Heart left ventricle (tissue), 16 donors: ENCODE measurements around the gene ATP8A1. TPM values are rescaled to one million over a fixed set of nuclear protein-coding genes. Genes with fewer than 3 reads are reported as not detected.

Experiments
- ATAC-seq, 4 donors: fragments of 200-7000 bp; cut with Tn5 transposase; one replicate each; pipeline ENCODE4 v1.9.1; 2020 to 2022; ENCODE audit warnings: moderate library complexity in 4 of 4, mild to moderate bottlenecking in 3 of 4, moderate number of reproducible peaks in 1 of 4
- DNase-seq, 5 donors: peaks; one replicate each; pipeline ENCODE4 v3.0.0-alpha.2; 2020
- H3K27ac ChIP-seq, 12 donors: fragments of 200-600 bp; sonication (generic) in 4 of 12; one replicate each; pipeline versions ENCODE4 v1.5.0 to v1.8.0; 2016 to 2022; ENCODE audit warnings: mild to moderate bottlenecking in 2 of 12
- H3K27me3 ChIP-seq, 9 donors: fragments of 200-600 bp; sonication (generic) in 2 of 9; one replicate each; pipeline versions ENCODE4 v1.5.1 to v1.8.0; 2016 to 2022; ENCODE audit warnings: mild to moderate bottlenecking in 3 of 9
- H3K36me3 ChIP-seq, 9 donors: fragments of 200-600 bp; sonication (generic) in 2 of 9; one replicate each; pipeline versions ENCODE4 v1.5.0 to v1.8.0; 2018 to 2022; ENCODE audit warnings: mild to moderate bottlenecking in 2 of 9
- H3K4me1 ChIP-seq, 12 donors: fragments of 200-600 bp; sonication (generic) in 4 of 12; one replicate each; pipeline versions ENCODE4 v1.5.0 to v1.8.0; 2016 to 2022; ENCODE audit warnings: mild to moderate bottlenecking in 3 of 12
- H3K4me3 ChIP-seq, 12 donors: fragments of 200-600 bp; sonication (generic) in 4 of 12; one replicate each; pipeline versions ENCODE4 v1.5.0 to v1.8.0; 2017 to 2022; ENCODE audit warnings: mild to moderate bottlenecking in 9 of 12, moderate library complexity in 4 of 12
- H3K9me3 ChIP-seq, 12 donors: fragments of 200-600 bp; sonication (generic) in 4 of 12; one replicate each; pipeline versions ENCODE4 v1.5.0 to v1.8.0; 2016 to 2022; ENCODE audit warnings: mild to moderate bottlenecking in 1 of 12
- CTCF ChIP-seq, 12 donors: fragments of 200-600 bp; sonication (generic) in 4 of 12; IDR thresholded peaks; one replicate each; pipeline versions ENCODE4 v1.5.0 to v1.8.0; 2018 to 2022; ENCODE audit warnings: antibody characterized with exemption in 12 of 12, mild to moderate bottlenecking in 5 of 12
- POLR2A ChIP-seq, 2 donors: fragments of 450-650 bp; IDR thresholded peaks; one replicate each; pipeline ENCODE4 v1.6.1; 2017; ENCODE audit warnings: antibody characterized with exemption in 2 of 2, mild to moderate bottlenecking in 2 of 2, moderate library complexity in 2 of 2
- WGBS, 4 donors: extraction: QIAGEN DNeasy Blood & Tissue Kit in 2 of 4; methylation state at CpG; one replicate each; pipeline versions ENCODE4 v1.1.5 to v1.1.7; 2013 to 2018; 5-methylcytosine and 5-hydroxymethylcytosine counted together
- intact Hi-C, 10 donors: fragments of 100-400 bp; cut with DNase I; formaldehyde crosslinking; loops; one replicate each; pipeline versions ENCODE4 v1.11.1 to v1.14.2; 2022
- polyA plus RNA-seq, 2 donors: library from polyadenylated mRNA; stranded (reverse); fragments of 200-250 nt; gene quantifications; one replicate each; pipeline ENCODE4 v1.2.3, GENCODE V29; 2013
- total RNA-seq, 9 donors: library from RNA; depleted of rRNA in 2 of 9; stranded (reverse); fragments of >200 nt in 2 of 9; fragmentation: NEBNext Ultra II Directional in 3 of 9; extraction: Animal tissue kit (Norgen Biotek cat#: 25700) in 3 of 9; gene quantifications; one replicate each; pipeline versions ENCODE4 v1.1.0 to v1.2.4, GENCODE V29; 2016 to 2023
- donor health status: ischemic (EF 13 %, LVEDD 7.1; RV severe dilation, severe dysfunction).
- donor health status: healthy with polysubstance abuse.
- donor health status: DM: no; HTN: yes; CAD: no.
- donor health status: DM: no; HTN: no; CAD: no.
- donor health status: ischemic (EF 25% LVEDD 6.9; RV normal size, moderate dysfunction).
- donor health status: ischemic (EF 25% LVEDD 5.7; RV mildly dilated, moderate dysfunction).
- donor health status: healthy.
- donor health status: DM: yes; HTN: yes; CAD: no.
- donor health status: ischemic (EF 35%, LVEDD 5.7; RV mildly dilated, moderate dysfunction).
- donor health status: nonischemic (EF 11% LVEDD 7.7; RV severe dilation, severe dysfunction).
- donor health status: DM: yes; HTN: yes; CAD: no.
- donor health status: PGD.
- donor health status: ischemic (EF 29% LVEDD 5.4; RV normal size, mild dysfunction).
- donor health status: nonischemic (EF 23%, LVEDD 6.1; RV moderate dilation, normal function).

ATP8A1 gene
- total and polyA plus RNA-seq, 11 donors = 4.6 to 29.7 (median 16.2) TPM

DNA sequence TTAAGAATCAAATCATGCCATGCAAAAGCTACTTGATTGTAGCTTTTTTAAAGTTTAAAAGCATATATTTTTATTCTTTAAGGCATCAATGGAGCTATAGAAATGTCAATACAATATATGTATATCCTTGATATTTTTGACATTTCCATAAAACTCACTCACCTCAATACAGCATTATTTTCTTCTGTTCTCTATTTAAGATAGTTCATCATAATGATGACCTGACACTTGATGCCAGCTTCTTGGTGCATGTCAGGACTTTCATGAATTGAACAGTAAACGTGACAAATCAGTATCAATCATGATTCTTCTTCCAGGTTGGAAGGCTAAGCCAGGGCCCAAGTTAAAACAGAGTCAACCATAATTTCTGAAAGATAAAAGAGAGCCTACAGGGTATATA, 33.6 kb upstream of the ATP8A1 start:
- Histone ChIP-seq H3K27me3 (peaks cover 0 to 3% (median 0%) of the 10 kb centered on the region in 9 donors), H3K27ac (no peak overlapping the region), H3K4me1 (no peaks in the 10 kb centered on the region), H3K36me3 (no peaks in the 10 kb centered on the region), H3K9me3 (no peaks in the 10 kb centered on the region), H3K4me3 (no peak overlapping the region)
- DNase-seq (no peak), ATAC-seq (no peak)
- intact Hi-C loops = no loop called here
- TF ChIP-seq CTCF (IDR thresholded peaks at IDR 0.05) (no peak), POLR2A (IDR thresholded peaks at IDR 0.05) (no peak)
- 41 to 66% (median 62%) methylated on average over 1 of the region's 1 CpG for WGBS, 4 donors

DNA sequence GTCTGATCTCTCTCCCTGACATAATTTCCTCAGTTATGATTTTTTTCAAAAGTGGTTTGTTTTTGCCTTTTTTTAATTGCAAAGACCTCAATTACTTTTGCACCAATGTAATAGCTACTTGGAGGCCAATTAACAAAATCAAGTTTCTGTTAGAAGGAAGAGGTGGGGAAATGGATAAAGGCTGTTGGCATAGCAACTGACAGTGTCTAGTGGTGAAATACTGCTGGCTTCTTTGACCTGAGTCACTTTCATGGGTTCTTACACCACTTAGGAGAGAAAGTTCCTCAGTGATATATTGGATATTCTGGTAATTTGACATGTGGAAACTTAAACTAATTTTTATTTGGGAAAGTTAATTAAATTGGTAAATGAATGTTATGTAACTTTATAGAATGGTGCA, 26.5 kb upstream of the ATP8A1 start:
- intact Hi-C loops = no loop called here
- ATAC-seq = no peak
- no peak for DNase-seq

DNA sequence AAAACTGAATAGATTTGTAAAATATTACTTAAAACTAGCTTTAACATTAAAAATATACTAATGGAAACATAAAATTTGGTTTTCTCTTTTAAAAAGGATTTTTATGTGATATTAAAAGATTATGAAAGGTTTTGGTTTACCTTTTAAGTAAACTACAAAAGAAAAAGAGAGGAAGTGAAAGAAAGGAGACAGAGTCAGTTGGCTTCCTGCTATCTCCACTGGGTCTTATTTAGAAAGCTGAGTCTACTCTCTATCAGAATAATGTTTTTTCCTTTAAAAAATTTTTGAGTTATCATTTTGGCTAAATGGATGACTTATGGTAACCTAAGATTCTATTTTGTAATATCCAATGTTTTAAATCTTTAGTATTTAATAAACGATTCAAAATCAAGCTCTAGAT, 21.6 kb upstream of the ATP8A1 start:
- no peak overlapping the region for H3K4me3 ChIP-seq
- peaks cover 0 to under 1% (median 0%) of the 10 kb centered on the region in 12 donors for H3K4me1 ChIP-seq
- intact Hi-C loops = no loop called here
- no peaks in the 10 kb centered on the region for H3K9me3 ChIP-seq
- H3K27me3 ChIP-seq = no peaks in the 10 kb centered on the region
- 70 to 94% (median 83%) methylated on average over 1 of the region's 1 CpG for WGBS, 4 donors
- ATAC-seq = no peak
- no peak for DNase-seq
- no peak overlapping the region for H3K27ac ChIP-seq
- no peak for TF ChIP-seq CTCF (IDR thresholded peaks at IDR 0.05)
- no peak for TF ChIP-seq POLR2A (IDR thresholded peaks at IDR 0.05)
- H3K36me3 ChIP-seq = no peaks in the 10 kb centered on the region

More for the DNA sequence above, 26.5 kb upstream of the ATP8A1 start:
- H3K36me3 ChIP-seq = no peaks in the 10 kb centered on the region
- no peak for TF ChIP-seq CTCF (IDR thresholded peaks at IDR 0.05)
- TF ChIP-seq POLR2A (IDR thresholded peaks at IDR 0.05) = no peak
- H3K9me3 ChIP-seq = no peaks in the 10 kb centered on the region
- H3K4me1 ChIP-seq = no peaks in the 10 kb centered on the region
- H3K27me3 ChIP-seq = peaks cover 0 to 2% (median 0%) of the 10 kb centered on the region in 9 donors
- H3K4me3 ChIP-seq = no peak overlapping the region
- no peak overlapping the region for H3K27ac ChIP-seq

GRCh38 chr4:42676066-42676951, 19.4 kb upstream of the ATP8A1 start:
- Histone ChIP-seq H3K4me1 (peaks cover 0 to 15% (median 5%) of the 10 kb centered on the region in 12 donors), H3K4me3 (no peak overlapping the region), H3K36me3 (no peaks in the 10 kb centered on the region), H3K9me3 (no peaks in the 10 kb centered on the region), H3K27me3 (no peaks in the 10 kb centered on the region), H3K27ac (no peak overlapping the region)
- DNase-seq (no peak), ATAC-seq (no peak)
- 54 to 64% (median 61%) methylated on average over 8 of the region's 8 CpGs for WGBS, 4 donors
- intact Hi-C loops = no loop called here
- TF ChIP-seq CTCF (IDR thresholded peaks at IDR 0.05) = no peak
- no peak for TF ChIP-seq POLR2A (IDR thresholded peaks at IDR 0.05)
